GM12873 (cell line): ENCODE measurements around the gene POU6F2.

ENCODE experiments used
- TF ChIP-seq, protein P1 (sequence below): IDR thresholded peaks from 2 replicates; pipeline ENCODE4 v1.5.1; 2012; ENCODE audit warnings: low read depth, mild to moderate bottlenecking, moderate library complexity, low read length, control low read depth; ENCODE audit not compliant: insufficient read depth; ENCODE audit errors: missing control alignments

Gene POU6F2

DNA sequence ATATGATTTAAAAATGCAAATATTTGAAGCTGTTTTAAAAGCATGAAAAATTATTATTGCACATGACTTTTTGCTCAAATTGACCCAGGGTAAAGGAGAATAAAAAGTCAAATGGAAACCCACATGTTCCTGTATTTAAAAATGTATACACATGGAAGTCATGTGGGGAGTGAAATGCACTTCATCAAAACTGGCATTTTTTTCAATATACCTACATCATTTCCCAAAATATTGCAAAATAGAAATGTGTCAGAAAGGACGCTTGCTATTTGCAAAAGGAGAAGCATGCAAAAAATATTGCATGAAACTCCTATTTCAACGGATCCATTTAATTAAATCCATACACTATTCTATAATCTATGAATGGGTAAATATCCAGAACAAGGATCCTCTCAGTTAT, 117.0 kb downstream of the POU6F2 start:
- TF ChIP-seq, protein P1, sequence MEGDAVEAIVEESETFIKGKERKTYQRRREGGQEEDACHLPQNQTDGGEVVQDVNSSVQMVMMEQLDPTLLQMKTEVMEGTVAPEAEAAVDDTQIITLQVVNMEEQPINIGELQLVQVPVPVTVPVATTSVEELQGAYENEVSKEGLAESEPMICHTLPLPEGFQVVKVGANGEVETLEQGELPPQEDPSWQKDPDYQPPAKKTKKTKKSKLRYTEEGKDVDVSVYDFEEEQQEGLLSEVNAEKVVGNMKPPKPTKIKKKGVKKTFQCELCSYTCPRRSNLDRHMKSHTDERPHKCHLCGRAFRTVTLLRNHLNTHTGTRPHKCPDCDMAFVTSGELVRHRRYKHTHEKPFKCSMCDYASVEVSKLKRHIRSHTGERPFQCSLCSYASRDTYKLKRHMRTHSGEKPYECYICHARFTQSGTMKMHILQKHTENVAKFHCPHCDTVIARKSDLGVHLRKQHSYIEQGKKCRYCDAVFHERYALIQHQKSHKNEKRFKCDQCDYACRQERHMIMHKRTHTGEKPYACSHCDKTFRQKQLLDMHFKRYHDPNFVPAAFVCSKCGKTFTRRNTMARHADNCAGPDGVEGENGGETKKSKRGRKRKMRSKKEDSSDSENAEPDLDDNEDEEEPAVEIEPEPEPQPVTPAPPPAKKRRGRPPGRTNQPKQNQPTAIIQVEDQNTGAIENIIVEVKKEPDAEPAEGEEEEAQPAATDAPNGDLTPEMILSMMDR = no peak

DNA sequence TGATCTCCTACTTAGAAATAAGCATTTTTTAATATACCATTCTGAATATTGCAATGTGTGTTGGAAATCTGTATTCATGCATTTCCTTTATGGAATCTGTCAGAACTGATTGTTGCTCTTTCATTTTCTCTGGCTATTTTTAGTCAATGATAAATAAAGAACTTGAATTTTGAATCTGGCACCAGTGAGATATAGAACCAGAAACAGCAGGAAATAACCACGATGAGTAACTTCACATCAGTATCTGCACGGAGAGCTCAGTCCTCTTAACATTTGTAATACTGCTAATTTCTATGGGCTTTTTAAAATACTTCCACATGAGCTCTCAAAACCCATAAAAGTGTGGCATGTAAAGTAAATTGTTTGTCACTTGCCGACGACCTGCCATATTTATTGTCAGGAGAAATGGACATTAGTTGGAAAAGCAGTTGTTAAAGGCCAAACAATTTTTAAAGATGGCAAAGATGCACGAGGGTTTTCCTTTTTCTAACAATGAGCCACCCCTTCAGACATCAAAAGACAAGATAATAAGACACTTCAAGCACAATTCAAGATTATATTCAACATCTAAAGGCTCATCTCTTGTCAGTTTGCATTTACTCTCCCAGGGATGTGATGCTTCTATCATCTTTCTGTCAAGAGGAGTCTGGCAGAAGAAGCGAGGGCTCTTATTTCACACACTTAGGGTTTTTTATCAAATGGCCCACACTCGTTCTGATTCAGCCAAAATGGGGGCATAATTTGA, 118.3 kb downstream of the POU6F2 start:
- TF ChIP-seq, protein P1 = no peak

DNA sequence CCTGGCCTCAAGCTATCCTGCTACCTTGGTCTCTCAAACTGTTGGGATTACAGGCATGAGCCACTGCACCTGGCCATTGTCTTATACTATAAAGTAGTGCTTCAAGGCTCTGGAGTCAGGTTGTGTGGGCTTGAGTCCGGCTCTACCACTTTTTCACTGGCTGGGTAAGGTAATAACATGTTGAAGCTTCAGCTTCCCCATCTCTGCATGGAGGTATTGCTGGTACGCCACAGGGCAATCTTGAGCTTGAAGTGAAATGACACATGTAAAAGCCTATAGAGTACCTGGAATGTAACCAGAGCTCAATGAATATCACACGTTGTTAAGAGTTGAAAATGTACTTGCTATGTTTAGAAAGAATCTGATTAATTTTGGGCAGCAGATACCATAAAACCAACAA, 120.8 kb downstream of the POU6F2 start:
- TF ChIP-seq, protein P1 = no peak

DNA sequence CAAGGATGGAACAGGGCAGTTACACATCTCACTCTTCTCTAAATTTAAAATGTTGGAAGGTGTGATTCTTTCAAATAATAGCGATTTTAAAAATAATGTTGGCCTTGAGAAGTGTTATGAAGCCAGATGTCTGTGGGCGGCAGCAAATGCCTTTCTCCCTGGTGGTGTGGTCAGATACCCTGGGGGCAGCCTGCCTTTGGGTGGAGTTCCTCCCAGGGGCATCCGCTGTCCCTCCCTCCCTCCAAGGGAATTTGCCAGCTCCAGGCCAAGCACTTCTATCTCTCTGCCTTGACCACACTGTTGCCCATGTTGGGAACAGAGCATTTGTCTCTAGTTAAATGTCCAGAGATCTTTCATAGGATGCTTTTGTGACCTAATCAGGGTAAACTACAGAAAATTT, 121.4 kb downstream of the POU6F2 start:
- TF ChIP-seq, protein P1 = no peak

DNA sequence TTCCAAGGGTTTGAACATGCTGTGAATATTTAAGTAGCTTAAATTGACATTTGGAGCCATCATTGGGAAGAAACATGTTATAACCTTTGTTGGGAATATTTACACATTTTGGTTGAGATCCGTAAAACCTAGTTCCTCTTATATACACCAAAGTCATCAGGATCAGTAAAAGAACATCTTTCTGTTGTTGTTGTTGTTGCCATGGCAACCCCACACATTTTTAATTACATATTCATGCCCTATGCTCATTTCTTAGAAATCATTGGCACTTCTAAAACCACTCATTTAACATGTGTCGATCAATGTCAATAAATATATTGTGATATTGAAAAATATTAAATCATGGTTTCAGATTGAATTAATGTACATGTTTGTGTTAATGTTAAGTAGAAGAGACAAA, 122.6 kb downstream of the POU6F2 start:
- TF ChIP-seq, protein P1 = no peak

DNA sequence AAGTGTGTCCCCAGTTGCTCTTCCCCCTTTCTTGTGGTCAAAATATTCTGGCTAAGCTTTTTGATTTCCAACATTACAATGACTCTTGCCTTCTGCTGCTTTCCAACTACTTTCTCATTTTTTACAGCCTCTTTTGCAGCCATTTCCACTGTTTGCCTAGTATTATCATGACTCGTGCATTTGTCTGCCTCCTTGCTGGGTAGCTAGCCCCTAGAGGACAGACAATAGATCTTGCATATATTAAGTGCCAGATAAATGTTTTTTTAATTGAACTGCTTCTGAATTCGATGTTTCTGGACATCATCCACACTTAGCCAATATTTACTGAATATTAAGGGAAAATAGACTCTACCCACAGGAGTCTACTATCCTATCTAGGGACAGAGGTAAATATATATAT, 124.5 kb downstream of the POU6F2 start:
- TF ChIP-seq, protein P1 = no peak

DNA sequence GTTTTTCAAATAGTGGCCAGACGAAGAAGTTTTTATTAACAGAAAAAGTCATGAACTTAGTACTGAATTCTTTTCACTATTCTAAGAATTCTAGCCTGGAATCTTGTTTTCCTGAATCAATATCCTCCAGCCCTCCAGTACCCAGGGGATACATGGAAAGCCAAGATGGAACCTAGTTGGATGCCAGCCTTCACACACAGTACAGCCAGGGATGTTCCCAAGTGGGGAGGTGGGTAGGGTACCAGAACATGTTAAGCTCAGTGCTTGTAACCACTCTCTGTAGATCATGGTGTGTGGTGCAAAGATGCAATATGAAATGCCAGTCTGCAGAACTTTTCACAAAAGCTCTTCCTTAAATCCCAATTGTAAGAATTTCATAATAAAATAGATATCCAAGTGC, 128.0 kb downstream of the POU6F2 start:
- TF ChIP-seq, protein P1 = no peak
